Immature natural killer cell (primary cell): ENCODE results near the gene STIM1. TPM values are rescaled to one million over a fixed set of nuclear protein-coding genes. Genes with fewer than 3 reads are reported as not detected.
A peak's percentile ranks its signal among the peaks of the same experiment; 100 is the strongest.

ENCODE experiments used
- DNase-seq, 3 donors: peaks; one replicate each; pipeline ENCODE4 v3.0.0; 2022; ENCODE audit warnings: mixed read lengths in 1 of 3
- H3K27ac Mint-ChIP-seq, 6 donors: one replicate each; pipeline ENCODE4 v1.8.0; 2020; ENCODE audit warnings: mixed read lengths in 6 of 6, mild to moderate bottlenecking in 5 of 6, inconsistent platforms in 4 of 6, moderate library complexity in 3 of 6
- H3K27me3 Mint-ChIP-seq, 3 donors: one replicate each; pipeline ENCODE4 v1.8.0; 2020 to 2021; ENCODE audit warnings: low read depth in 3 of 3, mild to moderate bottlenecking in 3 of 3, mixed read lengths in 3 of 3, moderate library complexity in 3 of 3, inconsistent platforms in 1 of 3
- H3K36me3 Mint-ChIP-seq, 3 donors: one replicate each; pipeline ENCODE4 v1.8.0; 2020; ENCODE audit warnings: mixed read lengths in 3 of 3, inconsistent platforms in 2 of 3, mild to moderate bottlenecking in 2 of 3
- H3K4me1 Mint-ChIP-seq, 2 donors: one replicate each; pipeline ENCODE4 v1.8.0; 2020; ENCODE audit warnings: inconsistent platforms in 2 of 2, mild to moderate bottlenecking in 2 of 2, mixed read lengths in 2 of 2, moderate library complexity in 1 of 2
- H3K4me3 Mint-ChIP-seq, 5 donors: one replicate each; pipeline ENCODE4 v1.8.0; 2020; ENCODE audit warnings: mild to moderate bottlenecking in 5 of 5, mixed read lengths in 5 of 5, inconsistent platforms in 3 of 5, moderate library complexity in 3 of 5
- H3K9me3 Mint-ChIP-seq, 6 donors: one replicate each; pipeline ENCODE4 v1.8.0; 2020; ENCODE audit warnings: mild to moderate bottlenecking in 6 of 6, mixed read lengths in 6 of 6, inconsistent platforms in 4 of 6, moderate library complexity in 3 of 6
- polyA plus RNA-seq, 3 donors: library from polyadenylated mRNA; unstranded; fragments of 300-500 nt; fragmentation: Illumina TruSeq; gene quantifications; one replicate each; pipeline ENCODE4 v1.2.3, GENCODE V29; 2021

The STIM1 gene
- polyA plus RNA-seq, 3 donors from 2014 or later = 28.7 to 53.1 (median 45.5) TPM

DNA sequence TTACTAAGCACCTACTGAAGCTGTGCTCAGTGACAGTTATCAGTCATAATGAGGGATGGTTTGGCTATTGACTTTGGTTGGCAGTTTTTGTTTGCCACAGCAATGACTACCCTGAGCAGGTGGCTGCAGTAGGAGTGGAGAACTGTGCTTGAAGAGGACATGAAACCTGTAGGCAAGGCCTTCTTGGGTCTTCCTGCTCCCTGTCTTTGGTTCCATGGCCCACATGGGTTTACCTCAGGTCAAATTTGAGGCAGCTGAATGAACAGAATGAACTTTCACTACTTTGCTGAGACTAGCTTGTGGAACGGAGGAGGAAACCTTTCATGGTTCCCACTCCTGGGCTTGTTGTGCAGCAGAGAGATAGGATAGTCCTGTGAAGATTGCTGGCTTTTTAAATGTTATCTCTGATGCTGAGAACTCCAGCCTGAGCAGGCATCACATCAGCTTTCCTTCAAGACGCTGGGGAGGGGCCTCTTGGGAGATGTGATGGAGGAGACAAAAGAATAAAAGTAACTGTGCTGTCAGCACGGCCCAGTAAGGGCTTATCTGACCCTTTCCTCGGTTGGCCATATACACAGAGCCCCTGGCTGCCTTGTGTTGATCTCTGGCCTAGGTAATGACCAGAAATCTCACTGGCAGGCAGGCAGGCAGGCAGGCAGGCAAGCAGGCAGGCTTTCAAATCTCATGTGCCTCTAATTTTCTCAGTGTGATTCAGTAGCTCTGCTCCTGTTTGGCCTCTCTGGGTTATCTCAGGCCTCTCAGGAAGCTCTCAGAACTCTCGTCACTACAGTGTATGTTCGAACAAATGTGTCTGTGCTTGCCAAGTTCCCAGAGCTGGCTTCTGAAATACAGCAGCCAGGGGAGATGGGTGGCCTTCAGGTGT is 12.0 kb downstream of the STIM1 start:
- Mint-ChIP-seq H3K4me1 (peaks cover 91 to 93% of the 10 kb centered on the region in 2 donors), H3K9me3 (no peaks in the 10 kb centered on the region), H3K36me3 (no peaks in the 10 kb centered on the region), H3K4me3 (peak overlapping the region; percentile 10 to 65 (median 41)), H3K27ac (peak overlapping the region; percentile 88 to 97 (median 93)), H3K27me3 (peaks cover 0 to 2% (median 0%) of the 10 kb centered on the region in 3 donors)
- no peak for DNase-seq

DNA sequence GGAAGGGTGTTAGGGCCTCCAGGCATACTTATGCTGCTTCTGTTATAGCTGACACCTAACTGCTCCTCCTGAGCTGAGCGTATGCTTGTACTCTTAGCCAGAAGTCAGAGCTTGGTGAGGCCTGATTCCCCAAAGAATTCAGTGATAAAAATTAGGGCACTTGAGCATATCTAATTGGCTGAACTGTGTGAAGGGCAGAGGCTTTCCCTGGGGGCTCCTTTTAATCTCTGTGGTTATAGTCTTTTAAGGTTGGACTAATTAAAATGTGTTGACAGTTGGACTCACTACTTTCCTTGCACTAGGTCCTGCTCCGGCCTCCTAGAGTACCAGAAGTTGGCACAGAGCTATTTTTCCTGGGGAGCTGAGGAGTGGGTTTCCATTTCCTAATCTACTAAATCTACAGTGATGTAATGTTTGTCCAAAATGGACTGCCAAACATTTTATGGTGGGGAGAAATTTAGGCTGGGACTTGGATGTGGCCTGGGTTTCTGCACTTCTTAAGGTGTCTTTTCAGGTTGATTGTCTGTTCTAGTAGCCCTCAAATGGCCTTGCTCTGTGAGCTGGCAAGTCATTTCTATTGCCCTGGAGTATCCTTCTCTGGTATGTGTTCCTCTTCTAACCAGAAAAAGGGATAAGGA is 18.4 kb downstream of the STIM1 start:
- no peaks in the 10 kb centered on the region for H3K36me3 Mint-ChIP-seq
- H3K27me3 Mint-ChIP-seq = peaks cover 0 to 2% (median 0%) of the 10 kb centered on the region in 3 donors
- peaks cover 88 to 91% of the 10 kb centered on the region in 2 donors for H3K4me1 Mint-ChIP-seq
- H3K27ac Mint-ChIP-seq = peak overlapping the region in 5 of 6 donors; percentile 34 to 54 (median 46)
- H3K4me3 Mint-ChIP-seq = no peak overlapping the region
- no peaks in the 10 kb centered on the region for H3K9me3 Mint-ChIP-seq
- DNase-seq = no peak

GRCh38 chr11:3876613-3877012 is 21.1 kb downstream of the STIM1 start:
- no peaks in the 10 kb centered on the region for H3K36me3 Mint-ChIP-seq
- H3K4me3 Mint-ChIP-seq = no peak overlapping the region
- H3K27ac Mint-ChIP-seq = peak overlapping the region; percentile 29 to 83 (median 39)

DNA sequence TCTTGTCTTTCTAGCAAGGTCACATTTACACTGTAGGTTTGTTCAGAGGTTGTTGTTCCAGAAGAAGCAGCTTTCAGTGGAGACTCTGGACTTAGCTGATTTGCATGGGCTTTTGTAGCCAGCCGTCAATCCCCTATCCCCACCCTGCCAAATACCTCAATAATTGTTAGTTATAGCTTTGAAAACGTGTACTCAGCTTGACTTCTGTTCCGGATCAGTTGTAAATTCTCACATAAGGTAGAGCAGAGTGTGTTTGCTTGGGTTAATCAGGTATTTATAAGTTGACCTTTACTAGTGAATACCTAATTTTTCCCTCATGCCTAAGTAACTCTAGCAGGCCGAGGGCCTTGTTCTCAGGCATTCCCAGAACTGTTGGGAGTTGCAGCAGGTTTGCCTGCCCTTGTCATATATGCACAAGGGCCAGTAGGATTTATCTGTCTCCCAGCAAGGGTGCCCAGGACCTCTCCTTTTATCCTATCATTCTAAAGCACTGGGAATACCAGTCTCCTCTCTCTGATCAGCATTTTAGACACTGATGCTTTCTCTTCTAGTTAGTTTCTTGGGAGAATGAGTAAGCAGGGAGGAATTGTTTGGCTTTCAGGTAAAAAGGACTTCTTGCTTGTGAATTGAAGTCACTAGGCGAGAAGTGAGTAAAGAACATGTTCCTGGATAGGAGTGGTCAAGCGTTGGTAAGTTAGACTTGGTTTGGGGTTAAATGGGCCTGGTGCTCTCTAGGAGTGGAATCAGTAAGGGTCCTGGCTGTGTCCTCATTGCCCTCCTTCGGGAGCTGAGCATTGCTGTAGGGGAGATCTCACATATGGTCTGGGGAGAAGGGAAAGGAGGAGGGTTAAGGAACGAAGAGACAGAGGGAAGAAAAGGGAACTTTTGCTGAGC is 22.1 kb downstream of the STIM1 start:
- Mint-ChIP-seq H3K27me3 (peaks cover 0 to 2% (median 0%) of the 10 kb centered on the region in 3 donors), H3K9me3 (no peaks in the 10 kb centered on the region), H3K27ac (peak overlapping the region; percentile 71 to 90 (median 82)), H3K4me3 (peak overlapping the region in 1 of 5 donors; percentile 3), H3K4me1 (peaks cover 87 to 95% of the 10 kb centered on the region in 2 donors), H3K36me3 (no peaks in the 10 kb centered on the region)
- no peak for DNase-seq

More at GRCh38 chr11:3876613-3877012, 21.1 kb downstream of the STIM1 start:
- Mint-ChIP-seq H3K27me3 (peaks cover 0 to 2% (median 0%) of the 10 kb centered on the region in 3 donors), H3K9me3 (no peaks in the 10 kb centered on the region), H3K4me1 (peaks cover 90 to 94% of the 10 kb centered on the region in 2 donors)
- no peak for DNase-seq

DNA sequence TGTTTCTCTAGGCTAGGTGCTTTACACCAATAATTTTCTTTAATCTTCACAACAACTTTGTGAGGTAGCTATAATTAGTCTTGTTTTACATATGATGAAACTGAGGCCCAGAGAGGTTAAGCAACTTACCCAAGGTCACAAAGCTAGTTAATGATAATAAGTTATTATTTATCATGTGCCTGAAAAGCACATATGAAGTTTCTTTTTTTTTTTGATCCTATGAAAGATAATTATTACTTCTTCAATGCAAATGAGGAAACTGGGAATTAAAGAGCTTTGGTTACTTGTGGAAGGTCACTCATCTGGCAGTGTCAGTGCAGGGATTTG is 22.8 kb downstream of the STIM1 start:
- Mint-ChIP-seq H3K36me3 (no peaks in the 10 kb centered on the region), H3K27me3 (peaks cover 0 to 2% (median 1%) of the 10 kb centered on the region in 3 donors), H3K4me3 (peak overlapping the region in 1 of 5 donors; percentile 3), H3K4me1 (peaks cover 90 to 98% of the 10 kb centered on the region in 2 donors), H3K27ac (peak overlapping the region; percentile 71 to 95 (median 87)), H3K9me3 (no peaks in the 10 kb centered on the region)
- no peak for DNase-seq

DNA sequence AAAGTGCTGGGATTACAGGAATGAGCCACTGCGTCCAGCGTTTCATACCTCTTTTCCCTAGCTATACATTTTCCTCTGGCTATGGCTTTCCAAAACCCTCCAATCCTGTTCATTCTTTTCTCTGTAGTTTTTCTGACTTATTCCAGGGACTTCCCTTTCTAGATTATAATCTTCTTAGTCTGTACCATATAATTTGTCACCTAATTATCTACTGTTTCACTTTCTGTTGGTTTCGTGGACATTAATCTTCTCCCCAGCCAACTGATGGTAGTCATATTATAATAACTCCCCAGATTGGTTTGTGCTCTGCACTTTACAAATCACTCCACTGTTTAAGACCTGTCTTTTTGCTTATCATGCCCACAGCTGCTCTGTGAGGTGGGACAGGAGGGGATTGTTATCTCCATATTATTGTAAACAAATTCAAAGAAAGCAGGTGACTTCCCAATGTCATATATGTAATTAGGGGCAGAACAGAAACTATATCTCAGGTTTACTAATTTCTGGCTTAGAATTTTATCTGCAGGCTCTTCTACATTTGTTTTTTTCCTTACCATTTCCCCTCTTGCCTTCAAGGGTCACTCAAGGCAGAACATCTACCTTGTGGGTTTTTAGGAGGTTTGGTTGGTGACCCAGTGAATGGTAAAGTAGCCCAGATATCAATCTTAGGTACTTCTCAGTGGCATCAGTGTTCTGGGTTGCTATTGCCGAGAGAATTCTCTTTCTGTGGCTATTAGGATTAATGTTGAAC is 23.9 kb downstream of the STIM1 start:
- Mint-ChIP-seq H3K36me3 (no peaks in the 10 kb centered on the region), H3K9me3 (no peaks in the 10 kb centered on the region), H3K4me3 (peak overlapping the region; percentile 9 to 73 (median 66)), H3K27me3 (peaks cover 0 to 2% (median 1%) of the 10 kb centered on the region in 3 donors), H3K4me1 (peaks cover 91 to 99% of the 10 kb centered on the region in 2 donors), H3K27ac (peak overlapping the region; percentile 83 to 95 (median 90))
- no peak for DNase-seq

DNA sequence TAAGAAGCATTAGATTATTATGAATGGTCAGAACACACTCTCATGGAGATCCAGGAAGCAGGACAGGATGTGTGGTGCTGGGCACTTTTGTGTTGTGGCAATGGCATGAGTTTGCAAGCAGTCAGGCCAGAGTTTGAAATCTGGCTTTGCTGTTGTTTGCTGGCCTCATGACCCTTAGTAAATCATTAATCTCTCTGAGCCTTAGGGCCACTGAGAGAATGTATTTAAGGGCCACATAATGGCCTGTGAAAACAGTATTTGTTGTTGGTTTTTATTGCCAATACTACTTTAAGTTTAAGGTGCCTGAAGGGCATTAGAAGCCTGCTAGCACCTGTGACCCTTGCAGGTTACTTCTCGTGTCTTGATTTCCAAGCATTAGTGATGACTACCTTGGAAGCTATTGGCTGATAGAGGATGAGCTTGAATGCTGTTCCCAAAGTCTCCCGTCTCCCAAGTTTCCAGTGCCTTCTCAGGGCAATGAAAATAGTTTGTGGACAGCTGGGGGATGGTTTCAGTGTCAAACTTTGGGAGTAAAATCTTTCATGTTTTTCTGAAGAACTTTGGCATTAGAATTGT is 24.6 kb downstream of the STIM1 start:
- H3K27ac Mint-ChIP-seq = peak overlapping the region; percentile 83 to 95 (median 90)
- H3K36me3 Mint-ChIP-seq = no peaks in the 10 kb centered on the region
- peak overlapping the region; percentile 55 to 73 (median 67) for H3K4me3 Mint-ChIP-seq
- DNase-seq = no peak
- H3K4me1 Mint-ChIP-seq = peaks cover 90 to 99% of the 10 kb centered on the region in 2 donors
- no peaks in the 10 kb centered on the region for H3K9me3 Mint-ChIP-seq
- H3K27me3 Mint-ChIP-seq = peaks cover 0 to 2% (median 1%) of the 10 kb centered on the region in 3 donors

DNA sequence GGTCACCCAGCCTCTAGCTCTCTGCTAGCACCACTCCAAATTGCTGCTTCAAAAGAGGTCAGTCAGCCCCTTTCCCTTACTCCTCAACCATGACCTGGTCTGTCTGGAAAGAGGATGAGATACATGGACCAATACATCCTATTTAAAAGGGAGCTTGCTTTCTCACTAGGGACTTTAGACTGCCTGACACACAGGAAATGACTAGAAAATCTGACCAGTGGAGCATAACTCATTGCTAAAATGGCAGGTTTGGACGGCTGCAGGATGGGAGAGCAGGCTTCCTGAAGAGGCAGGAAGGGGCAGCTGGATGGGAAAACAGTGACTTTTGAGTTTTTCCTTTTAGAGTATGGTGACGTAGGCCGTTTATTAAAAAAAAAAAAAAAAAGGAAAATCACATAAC is 25.3 kb downstream of the STIM1 start:
- Mint-ChIP-seq H3K4me1 (peaks cover 87 to 95% of the 10 kb centered on the region in 2 donors), H3K4me3 (peak overlapping the region; percentile 55 to 73 (median 67)), H3K27ac (peak overlapping the region; percentile 83 to 95 (median 90)), H3K27me3 (peaks cover 0 to 2% (median 1%) of the 10 kb centered on the region in 3 donors), H3K9me3 (no peaks in the 10 kb centered on the region), H3K36me3 (no peaks in the 10 kb centered on the region)
- DNase-seq = no peak

DNA sequence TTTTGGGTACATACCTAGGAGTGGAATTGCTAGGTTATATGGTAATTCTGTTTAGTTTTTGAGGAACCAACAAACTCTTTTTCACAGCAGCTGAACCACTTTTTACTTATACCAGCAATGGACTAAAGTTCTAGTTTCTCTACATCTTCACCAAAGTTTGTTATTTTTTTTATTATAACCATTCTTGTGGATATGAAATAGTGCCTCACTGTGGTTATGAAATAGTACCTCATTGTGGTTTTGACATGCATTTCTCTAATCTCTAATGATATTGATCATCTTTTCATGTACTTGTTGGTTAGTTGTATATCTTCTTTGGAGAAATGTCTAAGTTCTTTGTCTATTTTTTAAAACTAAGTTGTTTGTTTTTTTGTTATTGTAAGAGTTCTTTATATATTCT is 27.2 kb downstream of the STIM1 start:
- Mint-ChIP-seq H3K27me3 (peaks cover 0 to 2% (median 1%) of the 10 kb centered on the region in 3 donors), H3K4me3 (peak overlapping the region in 1 of 5 donors; percentile 64), H3K36me3 (no peaks in the 10 kb centered on the region), H3K4me1 (peaks cover 84 to 92% of the 10 kb centered on the region in 2 donors), H3K27ac (peak overlapping the region in 3 of 6 donors; percentile 9 to 66 (median 55)), H3K9me3 (no peaks in the 10 kb centered on the region)
- peak in 1 of 3 donors; percentile 27 for DNase-seq

DNA sequence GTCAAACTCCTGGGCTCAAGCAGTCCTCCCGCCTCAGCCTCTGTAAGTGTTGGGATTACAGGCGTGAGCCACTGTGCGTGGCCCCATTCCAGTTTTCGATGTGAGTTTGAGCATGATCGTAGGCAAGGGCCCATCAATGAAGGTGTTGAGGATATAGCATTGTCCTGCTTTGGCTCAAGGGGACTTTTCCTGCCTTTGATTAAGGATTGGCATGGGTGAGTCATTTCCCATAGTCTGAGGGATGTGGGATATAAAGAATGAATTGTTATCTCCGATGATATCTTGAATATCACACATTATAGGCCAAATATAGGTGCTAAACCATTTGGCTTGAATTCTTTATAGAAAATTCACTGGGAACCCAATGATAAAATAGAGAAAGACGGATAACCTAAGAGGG is 30.4 kb downstream of the STIM1 start:
- H3K27me3 Mint-ChIP-seq = peaks cover 0 to 1% (median 0%) of the 10 kb centered on the region in 3 donors
- peak overlapping the region in 2 of 6 donors; percentile 9 to 49 for H3K27ac Mint-ChIP-seq
- H3K36me3 Mint-ChIP-seq = no peaks in the 10 kb centered on the region
- no peak for DNase-seq
- peaks cover 76 to 89% of the 10 kb centered on the region in 2 donors for H3K4me1 Mint-ChIP-seq
- no peaks in the 10 kb centered on the region for H3K9me3 Mint-ChIP-seq
- H3K4me3 Mint-ChIP-seq = no peak overlapping the region

GRCh38 chr11:3886985-3887384 is 31.5 kb downstream of the STIM1 start:
- Mint-ChIP-seq H3K27ac (peak overlapping the region in 5 of 6 donors; percentile 24 to 70 (median 35)), H3K4me3 (no peak overlapping the region), H3K36me3 (no peaks in the 10 kb centered on the region), H3K9me3 (no peaks in the 10 kb centered on the region), H3K27me3 (peaks cover 0 to 1% (median 0%) of the 10 kb centered on the region in 3 donors), H3K4me1 (peaks cover 74 to 88% of the 10 kb centered on the region in 2 donors)
- DNase-seq = no peak

DNA sequence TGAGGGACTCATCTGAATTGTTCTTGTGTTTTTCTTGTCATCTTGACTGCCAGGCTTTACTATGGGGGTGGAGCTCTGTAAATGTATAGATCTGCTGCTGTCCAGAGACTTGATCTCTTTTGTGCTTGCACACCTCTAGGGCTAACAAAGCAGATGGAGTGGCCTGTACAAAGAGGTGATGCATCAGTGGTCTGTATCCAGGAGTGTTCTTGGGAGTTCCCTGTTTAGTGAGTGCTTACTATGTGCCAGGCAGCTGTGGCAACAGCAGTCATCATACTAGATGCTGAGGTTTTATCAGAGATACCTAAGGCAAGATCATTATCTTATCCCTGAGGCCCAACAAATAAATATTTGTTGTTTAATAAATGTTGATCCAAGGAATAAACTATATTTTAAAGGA is 33.4 kb downstream of the STIM1 start:
- peaks cover 77 to 89% of the 10 kb centered on the region in 2 donors for H3K4me1 Mint-ChIP-seq
- DNase-seq = no peak
- no peaks in the 10 kb centered on the region for H3K9me3 Mint-ChIP-seq
- H3K27ac Mint-ChIP-seq = peak overlapping the region; percentile 0 to 77 (median 36)
- peaks cover 0 to 5% (median 0%) of the 10 kb centered on the region in 3 donors for H3K36me3 Mint-ChIP-seq
- no peaks in the 10 kb centered on the region for H3K27me3 Mint-ChIP-seq
- H3K4me3 Mint-ChIP-seq = no peak overlapping the region
